ENCODE data around the gene SEMA3C.

The SEMA3C gene

GRCh38 chr7:80905334-80905733 is 13.5 kb downstream of the SEMA3C start:
- H2AFZ ChIP-seq (ENCODE audit: low read length): no peak overlapping the region
- no peak overlapping the region for H3K4me2 ChIP-seq (ENCODE audit: low read depth, low read length, poor library complexity, severe bottlenecking)

DNA sequence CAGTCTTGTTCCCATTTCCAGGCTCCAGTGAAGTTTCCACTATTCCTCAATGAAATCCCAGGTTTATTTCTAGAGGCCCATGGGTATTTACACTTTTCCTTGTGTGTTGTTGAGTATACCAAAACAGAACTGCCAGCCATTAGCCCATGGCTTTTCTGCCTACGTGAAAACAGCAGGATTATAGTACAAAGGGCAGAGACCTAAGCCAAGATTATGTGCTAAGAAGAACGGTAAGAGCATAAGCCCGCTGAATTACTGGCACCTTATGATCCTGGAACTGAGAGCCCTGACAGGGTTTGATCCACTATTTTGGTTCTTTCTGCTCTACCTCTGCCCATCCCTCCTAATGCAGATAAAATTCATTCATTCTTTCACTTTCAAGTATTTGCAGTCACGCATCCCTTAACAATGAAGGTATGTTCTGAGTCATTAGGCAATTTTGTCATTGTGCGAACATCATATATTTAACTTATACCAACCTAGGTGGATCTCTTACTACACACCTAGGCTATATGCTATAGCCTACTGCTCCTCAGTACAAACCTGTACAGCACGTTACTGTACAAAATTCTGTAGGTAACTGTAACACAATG is 16.0 kb downstream of the SEMA3C start:
- Histone ChIP-seq H3K4me1 (ENCODE audit: insufficient read depth, low read length, poor library complexity, severe bottlenecking) (no peaks in the 10 kb centered on the region), H2AFZ (ENCODE audit: low read length) (no peak overlapping the region), H3K27me3 (ENCODE audit: insufficient read depth, low read length, poor library complexity, severe bottlenecking) (no peaks in the 10 kb centered on the region), H3K4me2 (ENCODE audit: low read depth, low read length, poor library complexity, severe bottlenecking) (no peak overlapping the region), H3K36me3 (ENCODE audit: insufficient read depth, low read length) (no peaks in the 10 kb centered on the region), H4K20me1 (ENCODE audit: insufficient read depth, low read length, poor library complexity, severe bottlenecking) (no peaks in the 10 kb centered on the region), H3K9me2 (replicated peaks; ENCODE audit: low read depth, low read length) (no peaks in the 10 kb centered on the region), H3K9me3 (ENCODE audit: insufficient read depth, low read depth, low read length) (no peaks in the 10 kb centered on the region), H3K9ac (ENCODE audit: low read depth, low read length, poor library complexity, severe bottlenecking) (no peak overlapping the region), H3F3A (ENCODE audit: low read depth) (no peaks in the 10 kb centered on the region), H3K4me3 (ENCODE audit: low read length, poor library complexity, severe bottlenecking) (no peak overlapping the region), H3K79me2 (ENCODE audit: insufficient read depth, low read length) (no peaks in the 10 kb centered on the region)
- TF ChIP-seq EZH2phosphoT487 (IDR thresholded peaks at IDR 0.05; ENCODE audit: borderline replicate concordance): no peak
- TF ChIP-seq, protein P1, sequence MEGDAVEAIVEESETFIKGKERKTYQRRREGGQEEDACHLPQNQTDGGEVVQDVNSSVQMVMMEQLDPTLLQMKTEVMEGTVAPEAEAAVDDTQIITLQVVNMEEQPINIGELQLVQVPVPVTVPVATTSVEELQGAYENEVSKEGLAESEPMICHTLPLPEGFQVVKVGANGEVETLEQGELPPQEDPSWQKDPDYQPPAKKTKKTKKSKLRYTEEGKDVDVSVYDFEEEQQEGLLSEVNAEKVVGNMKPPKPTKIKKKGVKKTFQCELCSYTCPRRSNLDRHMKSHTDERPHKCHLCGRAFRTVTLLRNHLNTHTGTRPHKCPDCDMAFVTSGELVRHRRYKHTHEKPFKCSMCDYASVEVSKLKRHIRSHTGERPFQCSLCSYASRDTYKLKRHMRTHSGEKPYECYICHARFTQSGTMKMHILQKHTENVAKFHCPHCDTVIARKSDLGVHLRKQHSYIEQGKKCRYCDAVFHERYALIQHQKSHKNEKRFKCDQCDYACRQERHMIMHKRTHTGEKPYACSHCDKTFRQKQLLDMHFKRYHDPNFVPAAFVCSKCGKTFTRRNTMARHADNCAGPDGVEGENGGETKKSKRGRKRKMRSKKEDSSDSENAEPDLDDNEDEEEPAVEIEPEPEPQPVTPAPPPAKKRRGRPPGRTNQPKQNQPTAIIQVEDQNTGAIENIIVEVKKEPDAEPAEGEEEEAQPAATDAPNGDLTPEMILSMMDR (conservative IDR thresholded peaks at IDR 0.05; ENCODE audit: low read length): no peak

More at GRCh38 chr7:80905334-80905733, 13.5 kb downstream of the SEMA3C start:
- Histone ChIP-seq H3K36me3 (ENCODE audit: insufficient read depth, low read length) (no peaks in the 10 kb centered on the region), H3K9me2 (replicated peaks; ENCODE audit: low read depth, low read length) (no peaks in the 10 kb centered on the region), H3F3A (ENCODE audit: low read depth) (no peaks in the 10 kb centered on the region), H3K9me3 (ENCODE audit: insufficient read depth, low read depth, low read length) (no peaks in the 10 kb centered on the region), H3K79me2 (ENCODE audit: insufficient read depth, low read length) (no peaks in the 10 kb centered on the region), H3K4me1 (ENCODE audit: insufficient read depth, low read length, poor library complexity, severe bottlenecking) (no peaks in the 10 kb centered on the region), H4K20me1 (ENCODE audit: insufficient read depth, low read length, poor library complexity, severe bottlenecking) (no peaks in the 10 kb centered on the region), H3K4me3 (ENCODE audit: low read length, poor library complexity, severe bottlenecking) (no peak overlapping the region), H3K27me3 (ENCODE audit: insufficient read depth, low read length, poor library complexity, severe bottlenecking) (no peaks in the 10 kb centered on the region), H3K9ac (ENCODE audit: low read depth, low read length, poor library complexity, severe bottlenecking) (no peak overlapping the region)
- no peak for TF ChIP-seq EZH2phosphoT487 (IDR thresholded peaks at IDR 0.05; ENCODE audit: borderline replicate concordance)
- TF ChIP-seq, protein P1 (conservative IDR thresholded peaks at IDR 0.05; ENCODE audit: low read length): no peak

DNA sequence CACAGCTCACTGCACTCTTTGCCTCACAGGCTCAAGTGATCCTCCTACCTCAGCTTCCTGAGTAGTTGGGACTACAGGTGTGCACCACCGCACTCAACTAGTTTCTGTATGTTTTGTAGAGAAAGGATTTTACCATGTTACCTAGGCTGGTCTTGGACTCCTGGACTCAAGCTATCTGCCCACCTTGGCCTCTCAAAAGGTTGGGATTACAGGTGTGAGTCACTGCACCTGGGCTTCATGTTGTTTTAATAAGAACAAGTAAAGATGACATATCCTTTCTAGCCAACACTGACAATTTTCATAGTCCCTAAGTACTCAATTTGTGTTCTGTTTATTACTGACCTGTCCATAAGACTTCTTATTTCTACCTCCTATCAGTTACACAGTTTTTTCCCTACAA is 16.8 kb downstream of the SEMA3C start:
- H3K27me3 ChIP-seq (ENCODE audit: insufficient read depth, low read length, poor library complexity, severe bottlenecking): no peaks in the 10 kb centered on the region
- H3K36me3 ChIP-seq (ENCODE audit: insufficient read depth, low read length): no peaks in the 10 kb centered on the region
- no peaks in the 10 kb centered on the region for H3K79me2 ChIP-seq (ENCODE audit: insufficient read depth, low read length)
- no peak overlapping the region for H2AFZ ChIP-seq (ENCODE audit: low read length)
- no peak overlapping the region for H3K4me3 ChIP-seq (ENCODE audit: low read length, poor library complexity, severe bottlenecking)
- H3K4me2 ChIP-seq (ENCODE audit: low read depth, low read length, poor library complexity, severe bottlenecking): no peak overlapping the region
- no peaks in the 10 kb centered on the region for H3K9me3 ChIP-seq (ENCODE audit: insufficient read depth, low read depth, low read length)
- no peaks in the 10 kb centered on the region for H3F3A ChIP-seq (ENCODE audit: low read depth)
- no peak overlapping the region for H3K9ac ChIP-seq (ENCODE audit: low read depth, low read length, poor library complexity, severe bottlenecking)
- no peaks in the 10 kb centered on the region for H3K4me1 ChIP-seq (ENCODE audit: insufficient read depth, low read length, poor library complexity, severe bottlenecking)
- no peaks in the 10 kb centered on the region for H3K9me2 ChIP-seq (replicated peaks; ENCODE audit: low read depth, low read length)
- no peak for TF ChIP-seq EZH2phosphoT487 (IDR thresholded peaks at IDR 0.05; ENCODE audit: borderline replicate concordance)
- TF ChIP-seq, protein P1 (conservative IDR thresholded peaks at IDR 0.05; ENCODE audit: low read length): no peak
- no peaks in the 10 kb centered on the region for H4K20me1 ChIP-seq (ENCODE audit: insufficient read depth, low read length, poor library complexity, severe bottlenecking)

Measured in Loucy (cell line).